A673 (cell line): ENCODE data around the gene ADGRG3. TPM values are rescaled to one million over a fixed set of nuclear protein-coding genes. Genes with fewer than 3 reads are reported as not detected.

Experiments used
- BruUV-seq: library from RNA; stranded (reverse); fragments of 400-500 nt; replicated peaks from 2 replicates; lab custom pipeline; 2021; lab: Mats Ljungman, UMichigan
- CTCF ChIA-PET: fragments of 300-600 bp; sonication (Branson Sonifier 250); formaldehyde crosslinking; loops from one replicate; lab custom pipeline; 2022; ENCODE audit warnings: antibody characterized with exemption; lab: Charles Lee
- POLR2A ChIA-PET: fragments of 300-600 bp; sonication (Branson Sonifier 250); formaldehyde crosslinking; loops from one replicate; lab custom pipeline; 2022; ENCODE audit warnings: antibody characterized with exemption; ENCODE audit not compliant: low non-redundant PET; lab: Charles Lee
- DNase-seq: peaks from one replicate; pipeline ENCODE4 v3.0.0-alpha.2; 2015; ENCODE audit warnings: low spot score
- H3K27ac ChIP-seq: fragments of 200-600 bp; sonication (generic); 2 replicates; pipeline ENCODE4 v1.5.1; 2016; ENCODE audit warnings: mixed run types, low read depth, mild to moderate bottlenecking, mixed read lengths, antibody characterized with exemption, low read length; ENCODE audit not compliant: poor library complexity, severe bottlenecking
- H3K27me3 ChIP-seq: fragments of 200-600 bp; sonication (generic); replicated peaks from 2 replicates; pipeline ENCODE4 v1.6.1; 2017; ENCODE audit warnings: mixed run types, low read depth, mild to moderate bottlenecking, mixed read lengths, antibody characterized with exemption, low read length; ENCODE audit not compliant: insufficient read depth, poor library complexity
- H3K36me3 ChIP-seq: fragments of 200-600 bp; sonication (generic); 2 replicates; pipeline ENCODE4 v1.6.1; 2016; ENCODE audit warnings: mixed run types, mild to moderate bottlenecking, mixed read lengths, antibody characterized with exemption, low read length; ENCODE audit not compliant: insufficient read depth, poor library complexity, severe bottlenecking
- H3K4me1 ChIP-seq: fragments of 200-600 bp; sonication (generic); 2 replicates; pipeline ENCODE4 v1.6.1; 2017; ENCODE audit warnings: mixed run types, mild to moderate bottlenecking, mixed read lengths, antibody characterized with exemption, low read length; ENCODE audit not compliant: insufficient read depth, poor library complexity, severe bottlenecking
- H3K4me3 ChIP-seq: fragments of 200-600 bp; sonication (generic); 2 replicates; pipeline ENCODE4 v1.5.1; 2016; ENCODE audit warnings: low read depth, mixed run types, mild to moderate bottlenecking, mixed read lengths, low read length; ENCODE audit not compliant: poor library complexity, severe bottlenecking
- H3K9me3 ChIP-seq: fragments of 200-600 bp; sonication (generic); 2 replicates; pipeline ENCODE4 v1.6.1; 2016; ENCODE audit warnings: mixed run types, low read depth, mild to moderate bottlenecking, mixed read lengths, antibody characterized with exemption, low read length; ENCODE audit not compliant: poor library complexity, severe bottlenecking
- EZH2 ChIP-seq: fragments of 200-600 bp; sonication (generic); IDR thresholded peaks from 2 replicates; pipeline ENCODE4 v1.6.1; 2017; ENCODE audit warnings: borderline replicate concordance, low read depth, mild to moderate bottlenecking, mixed read lengths, antibody characterized with exemption, low read length; ENCODE audit not compliant: poor library complexity, severe bottlenecking
- intact Hi-C: fragments of 100-400 bp; cut with micrococcal nuclease; formaldehyde crosslinking; loops from one replicate; pipeline ENCODE4 v1.10.0; 2022; ENCODE audit not compliant: unreplicated experiment
- total RNA-seq: library from RNA; stranded (reverse); gene quantifications from 2 replicates; pipeline ENCODE4 v1.2.3, GENCODE V29; 2021
- TF ChIP-seq, protein P1 (sequence below): fragments of 300-800, 200-600 bp; sonication (generic); conservative IDR thresholded peaks from 2 replicates; pipeline ENCODE4 v1.5.1; 2017; ENCODE audit warnings: low read depth, mild to moderate bottlenecking, antibody characterized with exemption, low read length, moderate library complexity, mixed read lengths

Gene ADGRG3
- total RNA-seq, 1 experiment from 2014 or later = not detected

DNA sequence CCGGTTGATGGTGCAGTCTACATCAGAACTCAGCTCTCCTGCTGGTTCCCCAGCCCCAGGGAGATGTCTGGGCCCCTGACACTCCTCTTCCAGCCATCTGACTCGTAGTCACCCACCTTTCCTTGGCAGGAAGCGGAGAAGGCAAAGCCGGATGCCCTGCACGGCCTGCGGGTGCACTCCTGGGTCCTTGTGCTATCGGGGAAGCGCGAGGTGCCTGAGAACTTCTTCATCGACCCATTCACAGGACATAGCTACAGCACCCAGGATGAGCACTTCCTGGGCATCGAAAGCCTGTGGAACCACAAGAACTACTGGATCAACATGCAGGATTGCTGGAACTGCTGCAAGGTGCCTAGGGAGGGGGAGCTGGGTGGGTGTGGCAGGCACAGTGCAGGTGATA is 39.2 kb downstream of the ADGRG3 start:
- TF ChIP-seq, protein P1, sequence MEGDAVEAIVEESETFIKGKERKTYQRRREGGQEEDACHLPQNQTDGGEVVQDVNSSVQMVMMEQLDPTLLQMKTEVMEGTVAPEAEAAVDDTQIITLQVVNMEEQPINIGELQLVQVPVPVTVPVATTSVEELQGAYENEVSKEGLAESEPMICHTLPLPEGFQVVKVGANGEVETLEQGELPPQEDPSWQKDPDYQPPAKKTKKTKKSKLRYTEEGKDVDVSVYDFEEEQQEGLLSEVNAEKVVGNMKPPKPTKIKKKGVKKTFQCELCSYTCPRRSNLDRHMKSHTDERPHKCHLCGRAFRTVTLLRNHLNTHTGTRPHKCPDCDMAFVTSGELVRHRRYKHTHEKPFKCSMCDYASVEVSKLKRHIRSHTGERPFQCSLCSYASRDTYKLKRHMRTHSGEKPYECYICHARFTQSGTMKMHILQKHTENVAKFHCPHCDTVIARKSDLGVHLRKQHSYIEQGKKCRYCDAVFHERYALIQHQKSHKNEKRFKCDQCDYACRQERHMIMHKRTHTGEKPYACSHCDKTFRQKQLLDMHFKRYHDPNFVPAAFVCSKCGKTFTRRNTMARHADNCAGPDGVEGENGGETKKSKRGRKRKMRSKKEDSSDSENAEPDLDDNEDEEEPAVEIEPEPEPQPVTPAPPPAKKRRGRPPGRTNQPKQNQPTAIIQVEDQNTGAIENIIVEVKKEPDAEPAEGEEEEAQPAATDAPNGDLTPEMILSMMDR = no peak
- TF ChIP-seq EZH2 = no peak
- ChIA-PET CTCF (no interaction called here), POLR2A (no interaction called here)
- Histone ChIP-seq H3K27ac (no peak overlapping the region), H3K36me3 (no peaks in the 10 kb centered on the region), H3K9me3 (no peaks in the 10 kb centered on the region), H3K4me1 (no peaks in the 10 kb centered on the region), H3K27me3 (no peaks in the 10 kb centered on the region), H3K4me3 (no peak overlapping the region)
- BruUV-seq = no TSS peak
- no peak for DNase-seq
- intact Hi-C loops = no loop called here

DNA sequence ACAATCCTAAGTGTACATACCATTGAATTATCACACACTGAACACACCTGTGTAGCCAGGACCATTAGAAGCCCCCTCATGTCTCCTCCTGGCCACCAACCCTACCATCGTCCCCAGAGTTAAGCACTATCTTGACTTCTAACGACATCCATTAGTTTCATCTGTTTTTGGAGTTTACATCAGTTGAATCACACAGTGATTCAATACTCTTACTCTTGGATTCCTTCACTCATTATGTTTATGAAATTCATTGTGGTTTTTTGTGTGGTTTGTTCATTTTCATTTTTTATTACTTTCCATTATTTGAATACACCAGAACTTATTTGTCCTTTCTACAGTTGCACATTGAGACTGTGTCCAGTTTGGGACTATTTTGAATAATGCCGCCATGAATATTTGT is 40.1 kb downstream of the ADGRG3 start:
- no TSS peak for BruUV-seq
- H3K4me1 ChIP-seq = no peaks in the 10 kb centered on the region
- POLR2A ChIA-PET = no interaction called here
- TF ChIP-seq EZH2 = no peak
- TF ChIP-seq, protein P1 = no peak
- H3K36me3 ChIP-seq = no peaks in the 10 kb centered on the region
- DNase-seq = no peak
- no peak overlapping the region for H3K4me3 ChIP-seq
- CTCF ChIA-PET = no interaction called here
- no peaks in the 10 kb centered on the region for H3K27me3 ChIP-seq
- intact Hi-C loops = no loop called here
- no peaks in the 10 kb centered on the region for H3K9me3 ChIP-seq
- H3K27ac ChIP-seq = no peak overlapping the region

DNA sequence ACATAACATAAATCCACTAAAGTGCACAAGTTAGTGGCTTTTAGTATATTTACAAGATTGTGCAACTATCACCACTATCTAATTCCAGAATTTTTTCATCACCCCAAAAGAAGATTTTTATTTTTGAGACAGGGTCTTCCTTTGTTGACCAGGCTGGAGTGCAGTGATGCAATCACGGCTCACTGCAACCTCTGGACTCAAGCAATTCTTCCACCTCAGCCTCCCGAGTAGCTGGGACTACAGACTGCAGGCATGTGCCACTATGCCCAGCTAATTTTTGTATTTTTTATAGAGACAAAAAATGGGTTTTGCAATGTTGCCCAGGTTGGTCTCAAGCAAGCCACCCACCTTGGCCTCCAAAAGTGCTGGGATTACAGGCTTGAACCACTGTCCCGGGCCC is 41.6 kb downstream of the ADGRG3 start:
- Histone ChIP-seq H3K4me1 (no peaks in the 10 kb centered on the region), H3K27me3 (no peaks in the 10 kb centered on the region), H3K9me3 (no peaks in the 10 kb centered on the region), H3K4me3 (no peak overlapping the region), H3K36me3 (no peaks in the 10 kb centered on the region), H3K27ac (no peak overlapping the region)
- no TSS peak for BruUV-seq
- DNase-seq = no peak
- no peak for TF ChIP-seq EZH2
- TF ChIP-seq, protein P1 = no peak
- ChIA-PET CTCF (no interaction called here), POLR2A (interaction anchor here (0.7 kb wide), 2 partner anchors 10 to 33 kb away, joined by 7 to 12 read pairs; no protein-coding TSS in a partner anchor)
- intact Hi-C loops = no loop called here
